ENCODE data around the gene BRCC3. TPM values are rescaled to one million over a fixed set of nuclear protein-coding genes. Genes with fewer than 3 reads are reported as not detected.
A peak's percentile ranks its signal among the peaks of the same experiment; 100 is the strongest.

Gene BRCC3
- total RNA-seq, 1 experiment from 2014 or later: 21.3 TPM

DNA sequence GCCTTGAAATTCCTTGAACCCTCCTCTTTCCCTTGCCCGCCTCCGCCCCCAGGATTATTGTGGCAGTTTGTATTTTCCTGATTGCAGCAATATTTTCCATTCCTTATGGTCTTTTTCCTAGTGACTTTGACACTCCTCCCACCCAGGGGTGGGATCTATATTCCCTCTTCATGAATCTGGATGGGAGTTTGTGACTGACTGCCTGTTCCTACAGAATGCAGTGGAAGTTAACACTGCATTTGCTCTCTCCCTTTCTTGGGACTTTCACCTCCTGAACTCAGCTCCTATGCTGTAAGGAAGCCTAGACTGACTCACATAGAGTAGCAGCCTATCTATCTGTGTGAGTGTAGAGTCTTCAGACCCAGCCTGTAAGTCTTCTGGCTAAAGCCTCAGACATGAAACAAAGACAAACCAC, 42.4 kb upstream of the BRCC3 start:
- peaks cover 8 to 19% of the 10 kb centered on the region in 2 experiments for H3K4me1 ChIP-seq (ENCODE audit: control insufficient read depth in 1 of 2, insufficient read depth in 2 of 2, low read length in 2 of 2)
- H3K27ac ChIP-seq (ENCODE audit: low read depth, low read length): no peak overlapping the region
- TF ChIP-seq JUND (IDR thresholded peaks at IDR 0.05) (no peak), SRF (IDR thresholded peaks at IDR 0.05; ENCODE audit: low read depth) (no peak), EZH2 (IDR thresholded peaks at IDR 0.05) (no peak), POLR2AphosphoS5 (IDR thresholded peaks at IDR 0.05; ENCODE audit: low read depth, low read length) (no peak), EGR1 (IDR thresholded peaks at IDR 0.05; ENCODE audit: low read depth) (no peak), POLR2A (IDR thresholded peaks at IDR 0.05; ENCODE audit: borderline replicate concordance, extremely low read depth, insufficient read depth, insufficient read length) (no peak), YY1 (IDR thresholded peaks at IDR 0.05; ENCODE audit: extremely low read depth, insufficient replicate concordance, low read depth, low read length) (no peak), ELF1 (IDR thresholded peaks at IDR 0.05; ENCODE audit: borderline replicate concordance, low read depth) (no peak)
- TF ChIP-seq, protein P1, sequence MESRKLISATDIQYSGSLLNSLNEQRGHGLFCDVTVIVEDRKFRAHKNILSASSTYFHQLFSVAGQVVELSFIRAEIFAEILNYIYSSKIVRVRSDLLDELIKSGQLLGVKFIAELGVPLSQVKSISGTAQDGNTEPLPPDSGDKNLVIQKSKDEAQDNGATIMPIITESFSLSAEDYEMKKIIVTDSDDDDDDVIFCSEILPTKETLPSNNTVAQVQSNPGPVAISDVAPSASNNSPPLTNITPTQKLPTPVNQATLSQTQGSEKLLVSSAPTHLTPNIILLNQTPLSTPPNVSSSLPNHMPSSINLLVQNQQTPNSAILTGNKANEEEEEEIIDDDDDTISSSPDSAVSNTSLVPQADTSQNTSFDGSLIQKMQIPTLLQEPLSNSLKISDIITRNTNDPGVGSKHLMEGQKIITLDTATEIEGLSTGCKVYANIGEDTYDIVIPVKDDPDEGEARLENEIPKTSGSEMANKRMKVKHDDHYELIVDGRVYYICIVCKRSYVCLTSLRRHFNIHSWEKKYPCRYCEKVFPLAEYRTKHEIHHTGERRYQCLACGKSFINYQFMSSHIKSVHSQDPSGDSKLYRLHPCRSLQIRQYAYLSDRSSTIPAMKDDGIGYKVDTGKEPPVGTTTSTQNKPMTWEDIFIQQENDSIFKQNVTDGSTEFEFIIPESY (IDR thresholded peaks at IDR 0.05; ENCODE audit: extremely low read depth, insufficient replicate concordance, low read length): no peak
- TF ChIP-seq, protein P2, sequence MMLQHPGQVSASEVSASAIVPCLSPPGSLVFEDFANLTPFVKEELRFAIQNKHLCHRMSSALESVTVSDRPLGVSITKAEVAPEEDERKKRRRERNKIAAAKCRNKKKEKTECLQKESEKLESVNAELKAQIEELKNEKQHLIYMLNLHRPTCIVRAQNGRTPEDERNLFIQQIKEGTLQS (IDR thresholded peaks at IDR 0.05): no peak
- TF ChIP-seq, protein P3, sequence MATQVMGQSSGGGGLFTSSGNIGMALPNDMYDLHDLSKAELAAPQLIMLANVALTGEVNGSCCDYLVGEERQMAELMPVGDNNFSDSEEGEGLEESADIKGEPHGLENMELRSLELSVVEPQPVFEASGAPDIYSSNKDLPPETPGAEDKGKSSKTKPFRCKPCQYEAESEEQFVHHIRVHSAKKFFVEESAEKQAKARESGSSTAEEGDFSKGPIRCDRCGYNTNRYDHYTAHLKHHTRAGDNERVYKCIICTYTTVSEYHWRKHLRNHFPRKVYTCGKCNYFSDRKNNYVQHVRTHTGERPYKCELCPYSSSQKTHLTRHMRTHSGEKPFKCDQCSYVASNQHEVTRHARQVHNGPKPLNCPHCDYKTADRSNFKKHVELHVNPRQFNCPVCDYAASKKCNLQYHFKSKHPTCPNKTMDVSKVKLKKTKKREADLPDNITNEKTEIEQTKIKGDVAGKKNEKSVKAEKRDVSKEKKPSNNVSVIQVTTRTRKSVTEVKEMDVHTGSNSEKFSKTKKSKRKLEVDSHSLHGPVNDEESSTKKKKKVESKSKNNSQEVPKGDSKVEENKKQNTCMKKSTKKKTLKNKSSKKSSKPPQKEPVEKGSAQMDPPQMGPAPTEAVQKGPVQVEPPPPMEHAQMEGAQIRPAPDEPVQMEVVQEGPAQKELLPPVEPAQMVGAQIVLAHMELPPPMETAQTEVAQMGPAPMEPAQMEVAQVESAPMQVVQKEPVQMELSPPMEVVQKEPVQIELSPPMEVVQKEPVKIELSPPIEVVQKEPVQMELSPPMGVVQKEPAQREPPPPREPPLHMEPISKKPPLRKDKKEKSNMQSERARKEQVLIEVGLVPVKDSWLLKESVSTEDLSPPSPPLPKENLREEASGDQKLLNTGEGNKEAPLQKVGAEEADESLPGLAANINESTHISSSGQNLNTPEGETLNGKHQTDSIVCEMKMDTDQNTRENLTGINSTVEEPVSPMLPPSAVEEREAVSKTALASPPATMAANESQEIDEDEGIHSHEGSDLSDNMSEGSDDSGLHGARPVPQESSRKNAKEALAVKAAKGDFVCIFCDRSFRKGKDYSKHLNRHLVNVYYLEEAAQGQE (IDR thresholded peaks at IDR 0.05; ENCODE audit: low read depth): no peak
- ChIA-PET POLR2A (no interaction called here), RAD21 (ENCODE audit: low non-redundant PET in 1 of 2, low total read pairs in 2 of 2, uncharacterized antibody in 2 of 2, unreplicated experiment in 2 of 2) (no interaction called here), CTCF (no interaction called here)
- H3K4me2 ChIP-seq (ENCODE audit: low read length): peak overlapping the region; percentile 78
- H2AFZ ChIP-seq (ENCODE audit: low read depth, low read length, poor library complexity, severe bottlenecking): no peak overlapping the region
- H3K27me3 ChIP-seq (ENCODE audit: insufficient read depth, low read length): no peaks in the 10 kb centered on the region
- BruUV-seq (replicated peaks): no TSS peak
- peaks cover 13% of the 10 kb centered on the region; the same call in 1 of the 2 replicates for H3K79me2 ChIP-seq (ENCODE audit: insufficient read depth, low read length)
- no peak overlapping the region for H3K4me3 ChIP-seq (replicated peaks in 1 of 2; ENCODE audit: low read depth in 1 of 2, low read length in 2 of 2)
- intact Hi-C loops (cut with micrococcal nuclease): no loop called here
- no peaks in the 10 kb centered on the region for H3K9me2 ChIP-seq (ENCODE audit: insufficient read depth)
- H3K9me3 ChIP-seq (ENCODE audit: control insufficient read depth in 1 of 2, insufficient read depth in 1 of 2, low read depth in 1 of 2, low read length in 2 of 2): no peaks in the 10 kb centered on the region
- no peaks in the 10 kb centered on the region for H4K20me1 ChIP-seq (ENCODE audit: insufficient read depth)
- ATAC-seq (no peak), DNase-seq (ENCODE audit: low read depth, low spot score) (no peak)
- H3K9ac ChIP-seq (ENCODE audit: low read length): no peak overlapping the region; the same call in none of the 2 replicates
- no peaks in the 10 kb centered on the region for H3K36me3 ChIP-seq (ENCODE audit: control insufficient read depth in 1 of 2, insufficient read depth in 2 of 2, low read length in 2 of 2)
